ENCODE data around the gene FOXJ1.

The FOXJ1 gene

GRCh38 chr17:76160896-76161528 lies 20.0 kb upstream of the FOXJ1 start:
- no peak for DNase-seq (ENCODE audit: low read depth in 2 of 2)

GRCh38 chr17:76159157-76159556 lies 18.1 kb upstream of the FOXJ1 start:
- no peak for DNase-seq (ENCODE audit: low read depth in 2 of 2)

- DNase-seq (ENCODE audit: low read depth in 2 of 2) = no peak
Measured at GRCh38 chr17:76157759-76158158, 16.7 kb upstream of the FOXJ1 start.

- no peak for DNase-seq (ENCODE audit: low read depth in 2 of 2)
Measured at GRCh38 chr17:76156662-76156991, 15.6 kb upstream of the FOXJ1 start.

- no peak for DNase-seq (ENCODE audit: low read depth in 2 of 2)
Measured at GRCh38 chr17:76155988-76156661, 15.1 kb upstream of the FOXJ1 start.

- DNase-seq (ENCODE audit: low read depth in 2 of 2) = no peak
Measured at GRCh38 chr17:76154936-76155845, 14.1 kb upstream of the FOXJ1 start.

- no peak for DNase-seq (ENCODE audit: low read depth in 2 of 2)
Measured at GRCh38 chr17:76154292-76154691, 13.2 kb upstream of the FOXJ1 start.

- no peak for DNase-seq (ENCODE audit: low read depth in 2 of 2)
Measured at GRCh38 chr17:76153640-76154039, 12.6 kb upstream of the FOXJ1 start.

GRCh38 chr17:76153202-76153601 lies 12.2 kb upstream of the FOXJ1 start:
- DNase-seq (ENCODE audit: low read depth in 2 of 2) = no peak

- DNase-seq (ENCODE audit: low read depth in 2 of 2) = no peak
Measured at GRCh38 chr17:76152591-76152990, 11.5 kb upstream of the FOXJ1 start.

GRCh38 chr17:76151896-76152454 lies 10.9 kb upstream of the FOXJ1 start:
- DNase-seq (ENCODE audit: low read depth in 2 of 2) = no peak

- DNase-seq (ENCODE audit: low read depth in 2 of 2) = no peak
Measured at GRCh38 chr17:76150712-76151622, 9.9 kb upstream of the FOXJ1 start.

GRCh38 chr17:76149214-76149613 lies 8.2 kb upstream of the FOXJ1 start:
- no peak for DNase-seq (ENCODE audit: low read depth in 2 of 2)

- DNase-seq (ENCODE audit: low read depth in 2 of 2) = no peak
Measured at GRCh38 chr17:76148015-76148326, 6.9 kb upstream of the FOXJ1 start.

GRCh38 chr17:76147211-76148014 lies 6.4 kb upstream of the FOXJ1 start:
- DNase-seq (ENCODE audit: low read depth in 2 of 2) = no peak

- DNase-seq (ENCODE audit: low read depth in 2 of 2) = no peak
Measured at GRCh38 chr17:76146053-76146851, 5.2 kb upstream of the FOXJ1 start.

GRCh38 chr17:76145231-76146052 lies 4.4 kb upstream of the FOXJ1 start:
- DNase-seq (ENCODE audit: low read depth in 2 of 2) = no peak

- no peak for DNase-seq (ENCODE audit: low read depth in 2 of 2)
Measured at GRCh38 chr17:76142585-76143041, 1.6 kb upstream of the FOXJ1 start.

- DNase-seq (ENCODE audit: low read depth in 2 of 2) = no peak
Measured at GRCh38 chr17:76142039-76142584, 1.1 kb upstream of the FOXJ1 start.

Data from stimulated activated CD4-positive, alpha-beta T cell treated with anti-CD3 and anti-CD28 coated beads, Interleukin-12 subunit alpha, Interleukin-12 subunit beta, amount 100 ng/mL, for 24 hours (primary cell).